Hepatocyte (in vitro differentiated cells): ENCODE data around the gene ATAD2B. TPM values are rescaled to one million over a fixed set of nuclear protein-coding genes. Genes with fewer than 3 reads are reported as not detected.

Experiments used
- DNase-seq: peaks from one replicate; pipeline ENCODE4 v3.0.0-alpha.2; 2016; ENCODE audit warnings: low spot score
- H2AFZ ChIP-seq: fragments of 200-600 bp; sonication (generic); 2 replicates; pipeline ENCODE4 v1.6.0; 2016; ENCODE audit warnings: antibody characterized with exemption, mild to moderate bottlenecking
- H3K27ac ChIP-seq: fragments of 200-600 bp; sonication (generic); 2 replicates; pipeline ENCODE4 v1.5.1; 2016; ENCODE audit warnings: mild to moderate bottlenecking
- H3K27me3 ChIP-seq: fragments of 200-600 bp; sonication (generic); 2 replicates; pipeline ENCODE4 v1.6.1; 2016
- H3K36me3 ChIP-seq: fragments of 200-600 bp; sonication (generic); replicated peaks from 2 replicates; pipeline ENCODE4 v1.5.1; 2016; ENCODE audit warnings: low read depth; ENCODE audit not compliant: insufficient read depth
- H3K4me1 ChIP-seq: fragments of 200-600 bp; sonication (generic); 2 replicates; pipeline ENCODE4 v1.5.1; 2016; ENCODE audit warnings: mild to moderate bottlenecking, moderate library complexity; ENCODE audit not compliant: insufficient read depth
- H3K4me2 ChIP-seq: fragments of 200-600 bp; sonication (generic); 2 replicates; pipeline ENCODE4 v1.6.0; 2016
- H3K4me3 ChIP-seq: fragments of 200-600 bp; sonication (generic); 2 replicates; pipeline ENCODE4 v1.5.1; 2016; ENCODE audit warnings: mild to moderate bottlenecking
- H3K79me2 ChIP-seq: fragments of 200-600 bp; sonication (generic); 2 replicates; pipeline ENCODE4 v1.6.0; 2017; ENCODE audit warnings: mild to moderate bottlenecking
- H3K9me2 ChIP-seq: fragments of 200-600 bp; sonication (generic); replicated peaks from 2 replicates; pipeline ENCODE4 v1.6.0; 2017; ENCODE audit warnings: mild to moderate bottlenecking; ENCODE audit not compliant: insufficient read depth
- H3K9me3 ChIP-seq: fragments of 200-600 bp; sonication (generic); 2 replicates; pipeline ENCODE4 v1.5.1; 2016; ENCODE audit warnings: low read depth, mild to moderate bottlenecking
- H4K20me1 ChIP-seq: fragments of 200-600 bp; sonication (generic); 2 replicates; pipeline ENCODE4 v1.6.0; 2016; ENCODE audit warnings: mild to moderate bottlenecking; ENCODE audit not compliant: insufficient read depth, poor library complexity, severe bottlenecking
- CTCF ChIP-seq: fragments of 200-600 bp; sonication (generic); IDR thresholded peaks from 2 replicates; pipeline ENCODE4 v1.5.1; 2016; ENCODE audit warnings: antibody characterized with exemption, mild to moderate bottlenecking; ENCODE audit not compliant: poor library complexity
- EZH2 ChIP-seq: fragments of 200-600 bp; sonication (generic); IDR thresholded peaks from 2 replicates; pipeline ENCODE4 v1.6.1; 2016; ENCODE audit warnings: antibody characterized with exemption, mild to moderate bottlenecking, borderline replicate concordance
- EZH2phosphoT487 ChIP-seq: fragments of 200-600 bp; sonication (generic); IDR thresholded peaks from one replicate; pipeline ENCODE4 v1.6.1; 2018; ENCODE audit warnings: antibody characterized with exemption, mild to moderate bottlenecking, low read depth, moderate library complexity; ENCODE audit not compliant: unreplicated experiment, severe bottlenecking
- WGBS: methylation state at CpG from one replicate; pipeline ENCODE4 v1.1.6; 2016; ENCODE audit warnings: low lambda C conversion rate; ENCODE audit errors: missing lambda C conversion rate; 5-methylcytosine and 5-hydroxymethylcytosine counted together
- polyA plus RNA-seq: library from polyadenylated mRNA; unstranded; fragments of >200 nt; fragmentation: Nextera tagmentation; extraction: Ambion mirVana; gene quantifications from 2 replicates; pipeline ENCODE4 v1.2.1, GENCODE V29; 2016
- total RNA-seq: library from RNA; depleted of rRNA; stranded (reverse); fragments of >200 nt; gene quantifications from 2 replicates; pipeline ENCODE4 v1.2.3, GENCODE V29; 2014

The ATAD2B gene
- total and polyA plus RNA-seq, 2 experiments from 2014 or later, result 6.1 to 17.1 TPM

- Histone ChIP-seq H3K36me3 (no peaks in the 10 kb centered on the region), H2AFZ (no peak overlapping the region), H3K4me3 (no peak overlapping the region), H3K27me3 (no peaks in the 10 kb centered on the region), H3K4me1 (no peaks in the 10 kb centered on the region), H3K9me3 (no peaks in the 10 kb centered on the region), H3K79me2 (no peaks in the 10 kb centered on the region), H4K20me1 (no peaks in the 10 kb centered on the region), H3K27ac (no peak overlapping the region), H3K9me2 (no peaks in the 10 kb centered on the region), H3K4me2 (no peak overlapping the region)
- 98% methylated on average over 9 of the region's 9 CpGs for WGBS
- no peak for TF ChIP-seq EZH2phosphoT487
- no peak for DNase-seq
These were observed 90.9 kb downstream of the ATAD2B start for GRCh38 chr2:23835988-23836387.

GRCh38 chr2:23835423-23835822 lies 91.5 kb downstream of the ATAD2B start:
- Histone ChIP-seq H3K4me2 (no peak overlapping the region), H3K79me2 (no peaks in the 10 kb centered on the region), H3K27ac (no peak overlapping the region), H3K27me3 (no peaks in the 10 kb centered on the region), H3K4me3 (no peak overlapping the region), H2AFZ (no peak overlapping the region), H3K36me3 (no peaks in the 10 kb centered on the region), H3K9me3 (no peaks in the 10 kb centered on the region), H4K20me1 (no peaks in the 10 kb centered on the region), H3K9me2 (no peaks in the 10 kb centered on the region), H3K4me1 (no peaks in the 10 kb centered on the region)
- TF ChIP-seq EZH2, result no peak
- TF ChIP-seq CTCF, result no peak
- no peak for TF ChIP-seq EZH2phosphoT487
- no peak for DNase-seq
- 95% methylated on average over 5 of the region's 5 CpGs for WGBS

GRCh38 chr2:23828986-23829385 lies 97.9 kb downstream of the ATAD2B start:
- no peak overlapping the region for H3K4me2 ChIP-seq
- H2AFZ ChIP-seq, result no peak overlapping the region
- no peak for DNase-seq
- H3K27ac ChIP-seq, result no peak overlapping the region
- H3K79me2 ChIP-seq, result no peaks in the 10 kb centered on the region
- no peaks in the 10 kb centered on the region for H3K27me3 ChIP-seq
- no peak overlapping the region for H3K4me3 ChIP-seq
- H3K9me3 ChIP-seq, result no peaks in the 10 kb centered on the region
- H4K20me1 ChIP-seq, result no peaks in the 10 kb centered on the region
- WGBS, result 91% methylated on average over 1 of the region's 1 CpG
- no peaks in the 10 kb centered on the region for H3K9me2 ChIP-seq
- no peaks in the 10 kb centered on the region for H3K36me3 ChIP-seq
- H3K4me1 ChIP-seq, result no peaks in the 10 kb centered on the region
- TF ChIP-seq EZH2phosphoT487 (no peak), EZH2 (no peak), CTCF (no peak)

- Histone ChIP-seq H3K4me2 (no peak overlapping the region), H3K79me2 (no peaks in the 10 kb centered on the region), H4K20me1 (no peaks in the 10 kb centered on the region), H3K36me3 (no peaks in the 10 kb centered on the region), H3K27me3 (no peaks in the 10 kb centered on the region), H3K27ac (no peak overlapping the region), H2AFZ (no peak overlapping the region), H3K4me1 (no peaks in the 10 kb centered on the region), H3K4me3 (no peak overlapping the region), H3K9me2 (no peaks in the 10 kb centered on the region), H3K9me3 (no peaks in the 10 kb centered on the region)
- TF ChIP-seq EZH2 (no peak), EZH2phosphoT487 (no peak), CTCF (no peak)
- no peak for DNase-seq
- WGBS, result 85% methylated on average over 1 of the region's 1 CpG
These were observed 98.5 kb downstream of the ATAD2B start for GRCh38 chr2:23828256-23828980.
